ENCODE results near the gene STS. TPM values are rescaled to one million over a fixed set of nuclear protein-coding genes. Genes with fewer than 3 reads are reported as not detected.

STS gene
- total RNA-seq, 1 experiment from 2014 or later: 0.54 TPM

- H3K36me3 ChIP-seq (ENCODE audit: control insufficient read depth in 1 of 2, insufficient read depth in 2 of 2, low read length in 2 of 2): no peaks in the 10 kb centered on the region
- no peak overlapping the region for H3K4me3 ChIP-seq (replicated peaks in 1 of 2; ENCODE audit: low read depth in 1 of 2, low read length in 2 of 2)
- H3K9ac ChIP-seq (ENCODE audit: low read length): no peak overlapping the region
- H3K4me1 ChIP-seq (ENCODE audit: control insufficient read depth in 1 of 2, insufficient read depth in 2 of 2, low read length in 2 of 2): peaks cover 0 to 3% of the 10 kb centered on the region in 2 experiments; a peak in 2 of 4 replicates
- no peaks in the 10 kb centered on the region for H4K20me1 ChIP-seq (ENCODE audit: insufficient read depth)
- no peaks in the 10 kb centered on the region for H3K9me3 ChIP-seq (ENCODE audit: control insufficient read depth in 1 of 2, insufficient read depth in 1 of 2, low read depth in 1 of 2, low read length in 2 of 2)
- ATAC-seq: no peak
- peaks cover 51% of the 10 kb centered on the region for H3K79me2 ChIP-seq (ENCODE audit: insufficient read depth, low read length)
- H3K27me3 ChIP-seq (ENCODE audit: insufficient read depth, low read length): no peaks in the 10 kb centered on the region
- no peak overlapping the region for H2AFZ ChIP-seq (ENCODE audit: low read depth, low read length, poor library complexity, severe bottlenecking)
- DNase-seq (ENCODE audit: low read depth, low spot score): no peak
- H3K4me2 ChIP-seq (ENCODE audit: low read length): peak overlapping the region; percentile 88
- no peak overlapping the region for H3K27ac ChIP-seq (ENCODE audit: low read depth, low read length)
- CTCF ChIA-PET: interaction anchor here (1.2 kb wide), 1 partner anchor 14 kb away, joined by 4 read pairs; no protein-coding TSS in a partner anchor
- TSS peak; percentile 43 for BruUV-seq (replicated peaks)
- RAD21 ChIA-PET (ENCODE audit: low non-redundant PET in 1 of 2, low total read pairs in 2 of 2, uncharacterized antibody in 2 of 2, unreplicated experiment in 2 of 2): no interaction called here
- no peaks in the 10 kb centered on the region for H3K9me2 ChIP-seq (ENCODE audit: insufficient read depth)
- intact Hi-C loops (cut with micrococcal nuclease): no loop called here
- TF ChIP-seq TCF7L2 (IDR thresholded peaks at IDR 0.05; ENCODE audit: borderline replicate concordance, extremely low read depth, insufficient read depth, insufficient read length) (no peak), SIN3A (IDR thresholded peaks at IDR 0.05; ENCODE audit: low read depth) (no peak), CBX3 (IDR thresholded peaks at IDR 0.05; ENCODE audit: low read depth) (no peak), JUND (IDR thresholded peaks at IDR 0.05) (no peak), CEBPB (IDR thresholded peaks at IDR 0.05; ENCODE audit: low read depth) (no peak), CTCF (IDR thresholded peaks at IDR 0.05 in 2 of 3, conservative IDR thresholded peaks at IDR 0.05 in 1 of 3; ENCODE audit: borderline replicate concordance in 1 of 3, insufficient read depth in 1 of 3, low read depth in 2 of 3, low read length in 2 of 3) (no peak), SRF (IDR thresholded peaks at IDR 0.05; ENCODE audit: low read depth) (no peak), REST (IDR thresholded peaks at IDR 0.05; ENCODE audit: low read depth) (no peak), SP1 (IDR thresholded peaks at IDR 0.05; ENCODE audit: low read depth) (no peak), YY1 (IDR thresholded peaks at IDR 0.05; ENCODE audit: extremely low read depth, insufficient replicate concordance, low read depth, low read length) (no peak), FOSL1 (IDR thresholded peaks at IDR 0.05; ENCODE audit: low read depth) (no peak), ZFX (IDR thresholded peaks at IDR 0.05) (no peak)
- TF ChIP-seq, protein P1, sequence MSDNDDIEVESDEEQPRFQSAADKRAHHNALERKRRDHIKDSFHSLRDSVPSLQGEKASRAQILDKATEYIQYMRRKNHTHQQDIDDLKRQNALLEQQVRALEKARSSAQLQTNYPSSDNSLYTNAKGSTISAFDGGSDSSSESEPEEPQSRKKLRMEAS (IDR thresholded peaks at IDR 0.05): no peak
- POLR2A ChIA-PET: interaction anchor here (0.6 kb wide), 1 partner anchor 14 kb away, joined by 3 read pairs; no protein-coding TSS in a partner anchor
Measured at GRCh38 chrX:7146020-7146702, 1.4 kb upstream of the STS start.
